ENCODE measurements around the gene ABCF2.

The ABCF2 gene

DNA sequence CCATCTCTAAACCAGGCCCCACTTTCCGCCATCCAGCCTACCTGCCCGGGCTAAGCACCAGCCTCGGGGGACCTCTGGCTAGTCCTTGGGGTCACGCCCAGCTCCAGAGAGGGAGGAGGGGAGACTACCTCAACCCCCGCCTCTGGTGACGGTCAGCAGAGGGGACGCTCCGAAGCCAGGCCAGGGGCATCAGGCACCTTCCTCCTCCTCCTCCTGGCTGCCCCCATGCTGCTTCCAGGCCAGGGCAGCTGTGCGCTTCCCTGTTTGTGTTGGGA lies 25.5 kb upstream of the ABCF2 start:
- DNase-seq: no peak

DNA sequence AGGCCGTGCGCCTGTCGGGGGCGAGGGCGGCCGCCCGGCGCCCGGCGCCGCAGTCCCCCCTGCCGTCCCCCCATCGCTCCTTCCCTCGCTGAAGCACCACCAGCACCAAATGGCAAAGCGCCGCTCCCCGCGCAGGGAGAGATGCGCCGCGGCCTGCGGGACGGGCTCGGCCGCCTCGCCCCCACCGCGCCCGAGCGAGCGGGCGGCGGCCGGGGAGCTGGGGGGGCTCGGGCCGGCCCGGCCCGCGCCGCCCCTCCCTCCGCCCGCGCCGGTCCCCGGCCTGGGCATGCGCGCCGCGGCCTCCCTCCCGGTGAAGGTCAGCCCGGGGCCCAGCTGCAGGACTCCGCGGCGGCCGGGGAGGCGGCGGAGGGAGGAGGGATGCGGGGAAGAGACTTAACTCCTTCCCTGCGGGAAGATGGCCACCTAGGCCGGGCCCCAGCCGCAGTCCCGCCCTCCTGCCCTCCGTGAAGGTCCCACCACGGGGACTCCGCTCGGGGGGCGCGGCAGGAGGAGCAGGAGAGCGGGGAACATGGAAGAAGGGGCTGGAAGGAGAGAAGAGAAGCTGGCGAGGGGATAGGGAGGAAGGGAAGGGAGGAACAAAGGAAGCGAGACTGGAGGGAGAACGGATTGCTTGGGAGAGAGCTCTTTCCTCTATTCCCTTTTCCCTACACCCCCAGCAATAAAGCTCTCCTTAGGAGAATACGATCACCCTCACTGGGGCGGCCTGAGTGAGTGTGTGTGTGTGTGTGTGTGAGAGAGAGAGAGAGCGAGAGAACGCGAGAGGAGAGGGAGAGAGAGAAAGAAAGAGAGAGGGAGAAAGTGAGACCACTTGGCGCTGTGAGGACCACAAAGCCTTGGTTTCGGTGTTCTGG lies 24.9 kb upstream of the ABCF2 start:
- DNase-seq: no peak

DNA sequence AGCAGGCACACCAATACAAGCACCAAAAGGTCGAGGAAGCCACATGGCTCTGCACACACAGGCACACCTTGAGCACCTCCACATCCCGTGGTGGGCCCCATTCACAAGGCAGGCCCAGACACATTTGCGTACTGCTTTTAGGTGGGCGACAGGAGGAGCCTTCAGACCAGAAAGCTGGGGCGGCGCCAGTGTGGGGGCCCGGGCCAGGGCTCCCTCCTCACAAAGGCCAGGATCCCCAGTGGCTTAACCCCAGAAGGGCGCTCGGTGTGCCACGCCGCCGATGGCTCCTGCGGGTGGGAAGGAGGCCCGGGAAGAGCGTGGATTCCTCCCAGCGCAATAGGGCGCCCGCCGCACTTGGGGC lies 24.3 kb upstream of the ABCF2 start:
- DNase-seq: no peak

DNA sequence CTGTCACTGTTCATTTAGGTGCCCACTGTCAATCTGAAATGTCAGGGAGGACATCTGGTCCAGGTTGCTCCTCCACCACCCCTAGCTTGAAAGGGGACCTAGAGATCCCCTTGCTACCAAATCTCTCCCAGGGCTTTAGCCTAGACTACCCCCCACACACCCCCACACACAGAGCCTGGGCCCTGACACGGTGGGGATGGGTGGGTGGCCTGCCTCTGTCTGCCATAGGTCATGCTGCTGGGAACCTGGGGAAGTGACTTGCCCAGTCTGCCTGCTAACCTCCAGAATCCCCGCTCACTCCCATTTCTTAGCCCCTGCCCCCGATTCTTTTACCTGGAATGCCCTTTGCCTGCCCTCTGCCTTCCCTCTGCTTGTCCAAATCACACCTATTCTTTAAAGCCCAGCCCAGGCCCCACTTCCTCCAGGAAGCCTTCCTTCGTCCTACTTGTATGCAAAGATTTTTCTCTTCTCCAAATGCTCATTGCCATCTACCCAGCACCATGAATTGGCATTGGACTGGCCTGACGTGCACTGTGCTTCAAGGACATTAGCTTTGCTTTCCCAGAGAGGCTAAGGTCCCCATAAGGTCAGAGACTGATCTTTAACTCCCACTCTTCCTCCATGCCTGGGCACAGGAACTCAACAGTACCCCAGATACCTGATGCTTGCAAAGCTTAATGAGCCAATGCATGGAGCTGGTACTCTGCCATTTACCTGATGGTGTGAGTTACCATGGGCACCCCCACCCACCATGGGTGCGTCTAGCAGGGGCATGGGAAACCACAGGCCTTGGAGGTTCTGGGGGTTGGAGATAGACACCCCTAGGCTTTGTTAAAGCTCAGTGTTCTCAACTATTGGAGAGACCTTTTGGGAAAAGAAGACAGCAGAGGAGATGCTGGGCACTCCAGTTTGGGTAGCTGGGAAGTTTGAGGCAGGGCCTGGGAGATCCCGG lies 23.5 kb upstream of the ABCF2 start:
- no peak for DNase-seq

DNA sequence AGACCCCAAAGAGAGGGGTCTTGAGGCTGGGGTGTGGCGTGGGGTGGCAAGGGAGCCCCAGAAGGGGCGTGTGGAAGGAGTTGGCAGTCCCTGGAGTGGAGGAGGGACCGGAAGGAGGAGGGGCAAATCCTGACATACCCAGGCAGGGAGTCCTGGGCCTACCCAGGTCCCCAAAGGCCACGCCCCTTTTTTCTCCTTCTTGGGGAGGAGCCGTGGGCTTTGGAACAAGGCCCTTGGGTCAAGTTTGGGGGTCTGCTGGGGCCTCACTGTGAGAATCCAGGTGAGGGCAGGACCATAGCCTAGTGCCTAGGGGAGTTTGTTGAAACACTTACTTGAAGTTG lies 22.7 kb upstream of the ABCF2 start:
- DNase-seq: no peak

DNA sequence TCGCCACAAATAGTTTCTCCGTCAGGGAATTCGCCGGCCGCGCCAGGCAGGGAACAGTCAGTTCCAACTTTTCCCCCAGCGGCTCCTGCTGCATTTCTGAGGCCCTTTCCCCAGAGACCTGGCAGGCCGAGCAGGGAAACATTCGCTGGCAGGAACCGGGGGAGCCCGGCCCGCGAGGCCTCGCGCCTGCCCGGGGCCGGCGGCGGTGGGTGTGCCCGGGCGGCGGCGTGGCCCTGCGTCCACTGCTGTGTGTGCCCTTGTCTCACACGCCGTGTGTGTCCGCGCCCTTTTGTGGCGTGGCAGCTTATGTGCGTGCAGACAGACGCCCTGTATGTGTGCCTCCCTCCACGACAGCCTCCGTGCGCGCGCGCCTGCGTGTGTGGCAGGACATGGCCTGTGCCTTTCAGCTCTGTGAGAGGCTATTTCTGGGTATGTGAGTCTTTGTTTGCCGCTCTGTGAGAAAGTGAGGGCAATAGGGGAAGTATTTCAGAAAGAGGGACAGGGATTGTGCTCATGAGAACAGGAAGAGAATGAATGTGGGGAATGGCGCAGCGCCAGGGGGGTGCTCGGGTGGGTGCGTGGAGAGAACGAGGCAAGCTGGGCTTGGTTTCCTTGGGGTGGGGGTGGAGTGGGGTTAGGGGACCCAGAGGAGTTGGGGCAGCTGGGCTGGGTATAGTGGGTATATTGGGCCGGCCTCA lies 22.2 kb upstream of the ABCF2 start:
- DNase-seq: peak; percentile 28

DNA sequence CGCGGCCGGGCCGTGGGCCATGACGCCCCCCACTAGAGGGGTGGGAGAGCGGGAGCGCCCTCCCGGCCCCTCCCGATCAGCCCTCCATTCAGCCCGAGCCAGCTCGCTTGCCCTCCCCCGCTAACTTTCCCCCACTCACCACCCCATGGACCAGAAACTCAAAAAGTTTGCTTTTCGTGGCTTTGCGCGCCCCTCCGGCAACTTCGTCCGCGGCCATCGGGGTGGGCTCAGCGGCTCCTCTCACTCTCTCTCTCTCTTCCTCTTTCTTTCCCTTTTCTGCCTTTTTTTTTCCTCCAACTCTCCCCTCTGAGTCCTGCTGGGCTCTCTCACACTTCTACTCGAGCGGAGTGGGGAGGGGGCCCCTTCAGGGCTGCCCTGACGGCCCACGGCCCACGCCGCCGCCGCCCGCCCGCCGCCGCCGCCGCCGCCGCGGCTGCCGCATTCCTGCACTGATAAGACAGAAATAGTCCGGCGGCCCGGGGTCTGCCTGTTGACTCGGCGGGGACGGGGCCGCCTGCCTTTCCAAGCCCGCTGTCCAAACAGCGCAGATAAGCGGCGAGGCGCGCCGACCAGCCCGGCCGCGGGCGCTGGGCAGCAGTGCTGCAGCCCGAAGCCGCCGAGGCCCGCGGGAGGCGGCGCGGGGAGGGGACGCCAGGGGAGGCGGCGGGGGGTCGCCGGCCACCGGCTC lies 21.5 kb upstream of the ABCF2 start, which contains the start of gene SMARCD3:
SMARCD3 (minus strand) TSS at position 349 of the 688 bp plus-strand sequence; CDS start at position 217, 132 bp downstream.
- no peak for DNase-seq

DNA sequence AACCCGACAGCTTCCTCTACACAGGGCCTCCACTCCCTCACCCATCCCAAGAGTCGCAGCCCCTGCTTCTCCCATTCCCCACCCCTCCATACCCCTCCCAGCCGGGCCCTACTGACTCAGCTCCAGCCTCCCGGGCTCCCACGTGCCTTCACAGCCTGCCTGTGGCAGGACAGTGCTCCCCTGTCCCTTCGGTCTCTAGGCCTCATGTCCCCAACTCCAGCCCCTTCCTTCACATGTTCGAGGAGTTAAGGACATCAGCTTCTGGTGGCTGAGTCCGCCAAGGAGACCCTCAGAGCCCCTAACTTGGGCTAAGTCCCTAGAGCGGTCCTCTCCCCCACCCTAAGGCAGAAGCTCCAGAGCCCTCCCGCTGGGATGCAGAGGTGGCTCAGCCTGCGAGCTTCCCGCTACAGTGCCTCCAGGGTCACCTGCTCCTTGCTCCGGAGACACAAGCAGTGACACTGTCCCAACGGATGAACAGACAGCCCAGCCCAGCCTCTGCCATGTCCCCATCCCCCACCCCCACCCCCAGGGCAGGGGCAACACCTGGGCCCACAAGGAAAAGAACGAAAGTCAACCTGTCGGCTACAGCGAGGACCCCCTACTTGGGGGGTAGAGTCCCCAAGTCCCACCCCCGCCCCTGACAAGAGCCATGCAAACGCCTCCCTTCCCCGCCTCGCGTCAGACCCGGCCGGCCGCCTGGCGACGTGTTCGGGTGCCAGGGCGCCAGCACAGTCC lies 20.8 kb upstream of the ABCF2 start:
- DNase-seq: no peak

DNA sequence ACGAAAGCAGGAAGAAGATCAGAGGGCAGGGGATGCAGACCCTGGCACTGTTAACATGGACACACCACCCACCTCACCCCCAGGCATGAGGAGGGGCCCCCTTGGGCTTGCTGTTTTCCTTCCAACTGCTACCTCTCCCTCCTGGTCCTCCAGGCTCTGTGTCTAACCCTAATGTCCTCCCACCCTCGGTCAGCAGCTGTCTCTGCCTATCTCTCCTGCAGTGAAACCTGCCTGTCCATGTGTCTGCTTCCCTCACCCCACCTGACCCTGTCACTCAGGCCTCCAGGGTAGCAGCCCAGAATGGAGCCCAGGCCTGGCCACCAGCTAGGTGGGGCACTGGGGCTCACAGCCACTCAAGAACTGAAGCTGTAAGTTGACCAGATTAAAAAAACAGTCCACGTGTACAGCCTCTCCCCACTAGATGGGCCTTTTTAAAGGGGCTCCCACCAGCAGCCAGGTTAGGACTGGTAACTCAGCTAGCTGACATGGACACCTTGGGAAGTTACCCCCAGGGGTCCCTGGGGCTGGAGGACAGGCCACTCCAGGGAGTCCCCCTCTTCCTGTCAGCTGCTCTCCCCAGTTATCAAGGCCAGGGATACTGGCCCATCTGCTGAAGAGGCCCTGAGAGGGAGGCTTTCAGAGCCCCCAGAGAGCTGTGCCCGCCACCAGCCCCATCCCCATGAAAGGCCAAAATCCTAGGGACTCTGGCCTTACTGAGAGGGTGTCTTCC lies 20.0 kb upstream of the ABCF2 start:
- DNase-seq: no peak

DNA sequence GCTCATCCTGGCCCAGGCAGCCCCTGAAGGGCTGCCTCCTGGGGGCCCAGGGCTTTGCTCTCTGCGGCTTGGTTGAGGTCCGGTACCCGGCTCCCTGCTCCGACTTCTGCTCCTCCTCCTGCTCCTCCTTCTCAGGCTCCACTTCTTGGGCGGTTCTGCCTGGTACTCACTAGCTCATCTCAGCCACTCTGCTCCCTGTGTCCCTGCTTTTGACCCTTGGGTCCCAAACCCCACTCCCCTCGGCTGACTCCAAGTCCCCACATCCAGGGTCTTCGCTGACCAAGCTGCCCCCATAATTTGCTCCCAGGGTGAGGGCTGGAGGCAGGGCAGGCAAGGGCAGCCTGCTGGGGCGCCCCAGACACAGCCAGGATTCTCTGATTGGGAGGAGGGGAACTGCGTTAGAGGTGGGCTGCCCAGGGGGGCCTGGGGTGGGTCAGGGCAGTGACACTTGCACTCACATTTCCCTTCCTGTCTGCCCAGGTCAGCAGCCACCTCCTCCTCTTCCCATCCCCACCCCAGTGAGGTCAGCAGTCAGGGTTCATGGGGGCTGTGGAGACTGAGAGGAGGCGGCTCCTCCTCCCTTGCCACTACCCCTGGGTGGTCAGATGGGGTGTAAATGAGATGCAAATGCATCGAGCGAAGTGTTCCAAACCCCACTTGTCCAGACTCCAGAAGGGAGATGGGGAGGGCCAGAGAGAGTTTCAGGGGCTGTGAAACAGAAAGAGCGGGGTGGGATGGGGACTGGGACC lies 19.3 kb upstream of the ABCF2 start:
- no peak for DNase-seq

DNA sequence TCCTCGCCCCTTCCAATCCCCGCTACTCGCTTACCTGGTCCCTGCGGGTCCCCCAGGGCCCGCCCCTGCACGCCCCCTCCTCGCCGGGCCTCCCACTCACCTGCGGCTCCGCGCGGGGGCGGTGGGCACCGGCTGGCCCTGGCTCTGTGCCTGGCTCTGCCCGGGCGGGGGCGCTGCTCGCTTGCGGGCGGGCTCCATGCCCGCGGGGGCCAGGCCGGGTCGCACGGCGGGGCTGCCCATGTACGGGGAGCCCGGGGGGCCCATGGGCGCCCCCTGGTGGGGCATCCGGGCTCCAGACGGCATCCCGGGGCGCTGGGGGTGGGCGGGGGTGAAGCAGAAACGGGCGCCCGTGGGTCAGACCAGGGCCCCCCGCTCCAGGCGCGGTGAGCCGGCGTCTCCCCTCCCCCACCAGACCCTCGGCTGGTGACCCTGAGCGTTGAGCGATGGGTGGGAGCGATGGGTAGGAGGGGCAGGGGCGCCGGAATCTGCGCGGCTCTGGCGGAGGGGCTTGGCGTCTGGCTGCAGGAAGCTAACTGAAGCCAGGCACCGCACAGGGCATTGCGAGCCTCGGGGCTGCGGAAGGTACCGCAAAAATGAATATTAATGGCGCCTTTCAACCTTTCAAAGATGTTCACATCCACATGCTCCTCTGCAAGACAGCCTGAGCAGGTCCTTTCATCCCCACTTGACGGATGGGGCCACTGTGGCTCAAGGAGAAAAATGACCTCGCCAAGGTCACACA lies 18.5 kb upstream of the ABCF2 start:
- peak; percentile 72 for DNase-seq

DNA sequence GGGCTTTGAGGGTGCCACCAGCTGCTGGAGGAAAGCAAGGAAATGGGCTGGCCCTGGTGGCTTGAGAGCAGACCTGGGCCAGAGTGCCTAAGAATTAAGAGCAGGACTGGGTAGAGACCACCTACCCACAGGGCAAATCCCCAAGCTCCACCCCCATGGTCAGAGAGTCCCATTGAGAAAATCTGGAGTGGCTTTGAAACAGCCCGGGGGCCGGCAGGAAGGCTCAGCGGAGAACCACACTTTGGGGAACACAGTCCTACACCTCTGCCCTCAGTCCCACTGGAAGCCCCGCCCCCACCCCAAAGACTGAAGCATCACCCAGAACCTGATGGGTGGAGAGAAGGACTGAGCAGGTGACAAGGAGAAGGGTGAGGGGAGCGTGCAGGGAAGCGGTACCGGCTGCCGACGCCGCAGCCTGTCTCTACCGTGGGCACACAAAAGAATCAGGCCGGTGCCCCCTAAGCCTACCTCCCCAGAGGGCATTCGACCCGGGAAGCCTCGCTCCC lies 17.9 kb upstream of the ABCF2 start:
- no peak for DNase-seq

DNA sequence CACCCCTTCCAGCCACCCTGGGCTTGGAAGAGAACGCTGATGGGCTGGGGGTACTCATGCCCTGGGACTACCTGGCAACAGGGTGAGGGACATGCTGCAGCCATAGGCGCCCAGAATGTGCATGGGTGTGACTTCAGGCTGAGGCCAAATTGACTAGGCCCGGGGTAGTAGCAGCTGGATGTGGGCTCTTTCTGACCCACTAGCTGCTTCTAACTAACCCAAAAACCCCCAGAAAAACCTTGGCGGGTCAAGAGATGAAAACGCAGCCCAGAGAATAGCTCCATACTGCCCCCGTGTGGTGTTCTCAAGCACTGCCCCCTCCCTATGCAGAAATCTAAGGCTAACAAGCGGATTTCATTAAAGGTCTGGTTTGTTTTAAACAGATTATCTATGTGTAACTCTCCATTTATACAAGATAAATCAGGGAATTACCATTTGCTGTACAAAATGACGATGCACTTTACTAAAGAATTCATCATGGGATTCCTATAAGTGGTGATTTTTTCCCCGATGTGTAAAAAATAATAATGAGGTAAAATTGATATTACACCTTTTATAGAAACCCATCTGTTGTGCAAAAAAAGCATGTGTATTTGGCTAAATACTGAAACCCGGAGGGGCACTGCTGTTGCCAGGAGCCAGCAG lies 17.3 kb upstream of the ABCF2 start:
- DNase-seq: peak; percentile 44

DNA sequence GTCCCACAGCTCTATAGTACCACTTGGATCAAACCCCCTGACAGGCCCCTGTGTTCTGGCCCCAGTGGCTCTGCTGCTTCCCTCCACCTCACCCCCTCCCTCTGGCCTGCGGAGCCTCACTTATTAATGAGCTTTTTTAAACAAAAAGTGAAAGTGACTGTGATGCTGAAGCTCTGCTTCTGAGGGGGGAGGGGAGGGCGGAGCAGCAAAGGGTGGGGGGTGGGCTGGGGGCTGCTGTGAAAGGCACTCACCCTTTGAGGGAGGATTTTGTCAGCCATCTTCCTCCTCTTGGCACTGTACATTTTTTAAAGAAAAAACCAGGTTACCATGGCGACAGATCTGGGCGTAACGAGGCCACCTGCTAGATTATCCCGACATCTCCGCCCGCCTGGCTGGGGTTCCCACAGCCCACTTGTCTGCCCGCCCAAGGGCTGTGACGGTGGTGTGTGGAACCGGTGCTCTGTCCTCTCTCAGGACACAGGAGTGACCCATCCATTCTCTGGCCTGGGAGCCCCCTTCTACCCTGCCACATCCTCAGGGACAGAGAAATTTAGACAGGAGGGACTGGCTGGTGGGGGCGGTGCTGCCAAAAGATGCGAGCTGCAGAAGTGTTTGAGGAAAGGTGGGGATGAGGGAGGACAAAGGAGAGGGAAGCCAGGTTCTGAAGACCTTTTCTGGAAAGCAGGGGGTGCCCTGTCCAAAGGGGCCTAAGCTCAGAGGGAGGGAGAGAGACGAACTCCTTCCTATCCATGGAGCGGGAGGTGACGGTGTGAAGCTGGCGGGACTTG lies 16.6 kb upstream of the ABCF2 start:
- peak; percentile 45 for DNase-seq

DNA sequence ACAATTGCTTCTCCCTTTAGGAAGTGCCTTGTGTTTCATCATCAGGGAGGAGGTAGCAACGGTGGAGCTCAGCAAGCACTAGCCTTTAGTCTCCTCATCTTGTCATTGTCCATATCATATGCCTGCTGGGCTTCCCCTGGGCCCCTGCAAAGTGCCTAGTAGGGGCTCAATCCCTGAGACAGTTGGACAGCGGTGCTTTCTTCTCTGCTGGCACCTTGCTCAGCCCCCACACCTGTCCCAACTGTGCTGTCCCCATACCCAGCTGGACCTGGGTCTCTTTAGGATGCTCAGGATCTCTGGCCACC lies 16.0 kb upstream of the ABCF2 start:
- DNase-seq: no peak

DNA sequence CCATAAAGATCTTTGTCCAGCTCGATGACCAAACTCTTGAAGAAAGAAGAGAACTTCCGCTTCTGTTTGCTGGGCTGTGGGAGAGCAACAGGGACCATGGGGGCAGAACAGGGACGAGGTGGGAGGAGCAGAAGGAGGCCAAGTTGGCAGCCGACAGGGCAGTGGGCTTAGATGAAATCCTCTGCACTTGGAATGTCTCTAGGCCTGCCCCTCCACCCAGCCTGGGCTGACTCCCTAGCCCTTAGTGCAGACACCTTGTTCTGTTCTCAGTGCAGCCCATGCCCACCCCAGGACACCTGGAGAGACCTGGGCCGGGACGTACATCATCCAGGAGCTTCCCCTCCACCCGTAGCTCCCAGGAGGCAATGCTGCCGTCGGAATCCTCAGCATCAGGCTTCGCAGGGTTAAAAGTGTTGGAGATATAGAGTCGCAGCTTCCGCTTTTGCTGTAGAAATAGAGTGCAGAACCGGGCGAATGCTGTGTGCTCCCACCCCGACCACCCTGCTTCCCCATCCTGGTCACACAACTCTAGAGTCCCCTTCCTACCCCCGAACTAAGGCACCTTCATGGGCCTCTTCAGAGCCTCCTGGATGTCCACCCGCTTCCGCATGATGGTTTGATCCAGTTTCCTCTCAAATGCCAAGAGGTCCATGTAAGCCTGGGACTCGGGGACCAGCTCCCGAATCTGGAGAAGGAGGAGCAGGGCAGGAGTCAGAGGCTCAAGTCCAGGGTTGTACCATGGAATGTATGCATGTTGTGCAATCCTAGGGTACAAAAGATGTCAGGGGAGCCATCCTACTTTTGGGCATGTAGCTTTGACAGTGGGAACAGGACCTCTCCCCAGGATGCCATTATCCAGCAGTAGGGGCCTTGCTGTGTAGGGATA lies 15.4 kb upstream of the ABCF2 start:
- no peak for DNase-seq

DNA sequence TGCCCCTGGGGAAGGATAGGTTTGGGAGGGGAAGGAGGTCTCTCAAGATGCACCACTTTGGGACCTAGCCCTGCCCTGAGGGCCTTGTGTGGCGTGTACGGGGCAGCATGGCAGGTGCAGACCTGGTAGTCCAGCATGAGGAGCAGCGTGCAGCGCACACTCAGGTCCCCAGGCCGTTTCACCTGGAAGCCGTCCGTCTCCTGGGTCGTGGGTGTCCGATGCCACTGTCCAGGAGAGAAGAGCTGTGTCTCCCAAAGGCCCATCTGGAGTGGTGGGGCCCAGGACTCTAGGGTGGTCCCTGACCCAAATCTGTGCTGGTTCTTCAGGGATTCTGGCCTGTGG lies 14.7 kb upstream of the ABCF2 start:
- DNase-seq: no peak

All from CD4-positive, alpha-beta T cell treated with Interferon gamma for 1 hour (primary cell).